ENCODE measurements around the gene CST9. TPM values are rescaled to one million over a fixed set of nuclear protein-coding genes. Genes with fewer than 3 reads are reported as not detected.

CST9 gene
- total and polyA plus RNA-seq, 2 of the 13 experiments (the other 11 are each of a cell fraction or from before 2014, with no cell fraction given): 0.07 TPM; not detected in 1

GRCh38 chr20:23606652-23607049 is 934 bp upstream of the CST9 start (continued):
- 0 out of 2 replicates have a peak, but pooled peaks have one; percentile 28 for TF ChIP-seq THAP9 (CRISPR knock-in tag; IDR thresholded peaks at IDR 0.05; ENCODE audit: borderline replicate concordance)
- peak; percentile 28; the same call in 1 of the 2 replicates for TF ChIP-seq CBFB (CRISPR knock-in tag; IDR thresholded peaks at IDR 0.05)
- TF ChIP-seq BCLAF1 (IDR thresholded peaks at IDR 0.05): no peak
- TF ChIP-seq ZBTB20 (CRISPR knock-in tag; IDR thresholded peaks at IDR 0.05; ENCODE audit: borderline replicate concordance, low read depth): 0 out of 2 replicates have a peak, but pooled peaks have one; percentile 72
- TF ChIP-seq MYPOP (CRISPR knock-in tag; IDR thresholded peaks at IDR 0.05): no peak
- TF ChIP-seq PLRG1 (conservative IDR thresholded peaks at IDR 0.05): no peak
- TF ChIP-seq RCOR2 (CRISPR knock-in tag; IDR thresholded peaks at IDR 0.05): no peak
- TF ChIP-seq KDM2A (CRISPR knock-in tag; IDR thresholded peaks at IDR 0.05; ENCODE audit: borderline replicate concordance, low read depth): peak; percentile 81
- no peak for TF ChIP-seq PRDM10 (CRISPR knock-in tag; IDR thresholded peaks at IDR 0.05; ENCODE audit: low read depth)
- TF ChIP-seq RAD21 (CRISPR knock-in tag; IDR thresholded peaks at IDR 0.05): peak; percentile 99
- TF ChIP-seq ZNF614 (CRISPR knock-in tag; IDR thresholded peaks at IDR 0.05; ENCODE audit: borderline replicate concordance): peak; percentile 62; the same call in 1 of the 2 replicates
- peak; percentile 73; the same call in 1 of the 2 replicates for TF ChIP-seq ZSCAN21 (CRISPR knock-in tag; IDR thresholded peaks at IDR 0.05; ENCODE audit: borderline replicate concordance)
- TF ChIP-seq MXD4 (CRISPR knock-in tag; IDR thresholded peaks at IDR 0.05): no peak
- no peak for TF ChIP-seq HNF4G (IDR thresholded peaks at IDR 0.05; ENCODE audit: borderline replicate concordance, low read depth, low read length)
- 0 out of 2 replicates have a peak, but pooled peaks have one; percentile 47 for TF ChIP-seq HNF4G (CRISPR knock-in tag; IDR thresholded peaks at IDR 0.05; ENCODE audit: borderline replicate concordance, low read depth)
- peak; percentile 71; the same call in 1 of the 2 replicates for TF ChIP-seq SSRP1 (CRISPR knock-in tag; IDR thresholded peaks at IDR 0.05)
- TF ChIP-seq ZNF775 (CRISPR knock-in tag; IDR thresholded peaks at IDR 0.05; ENCODE audit: borderline replicate concordance): no peak
- TF ChIP-seq ZNF331 (CRISPR knock-in tag; IDR thresholded peaks at IDR 0.05): peak; percentile 53; the same call in 1 of the 2 replicates
- peak; percentile 63; the same call in 1 of the 2 replicates for TF ChIP-seq DNMT1 (CRISPR knock-in tag; IDR thresholded peaks at IDR 0.05)
- 0 out of 2 replicates have a peak, but pooled peaks have one; percentile 23 for TF ChIP-seq ZNF556 (CRISPR knock-in tag; IDR thresholded peaks at IDR 0.05; ENCODE audit: borderline replicate concordance)
- no peak for TF ChIP-seq POLR2A (IDR thresholded peaks at IDR 0.05; ENCODE audit: insufficient read depth in 1 of 2, low read depth in 2 of 2, low read length in 2 of 2)

Measured in HepG2 (cell line).